IPS DF 6.9 (cell line): Measurements from ENCODE around the gene SLC25A52.
"Not testable (repeated sequence)": the region's sequence is repeated elsewhere in the genome, so short reads cannot be mapped to it uniquely, and the experiment has no call there.

Experiments
- DNase-seq: peaks from one replicate; pipeline ENCODE4 v3.0.0-alpha.2; 2013; ENCODE audit warnings: low read depth, low spot score
- H3K27ac ChIP-seq: one replicate; pipeline ENCODE4 v1.5.1; 2013; ENCODE audit warnings: low read length, control low read depth
- H3K27me3 ChIP-seq: 2 replicates; pipeline ENCODE4 v1.6.1; 2013; ENCODE audit warnings: mild to moderate bottlenecking, low read length; ENCODE audit not compliant: control insufficient read depth, insufficient read depth
- H3K36me3 ChIP-seq: 2 replicates; pipeline ENCODE4 v1.6.1; 2013; ENCODE audit warnings: low read length; ENCODE audit not compliant: control insufficient read depth, insufficient read depth
- H3K4me1 ChIP-seq: 2 replicates; pipeline ENCODE4 v1.6.1; 2013; ENCODE audit warnings: low read length; ENCODE audit not compliant: control insufficient read depth, insufficient read depth
- H3K4me3 ChIP-seq: 2 replicates; pipeline ENCODE4 v1.5.1; 2013; ENCODE audit warnings: mild to moderate bottlenecking, low read length
- H3K9me3 ChIP-seq: 2 replicates; pipeline ENCODE4 v1.6.1; 2013; ENCODE audit warnings: low read length, inconsistent platforms; ENCODE audit not compliant: control insufficient read depth, insufficient read depth
- WGBS: extraction: QIAGEN DNeasy Blood & Tissue Kit; methylation state at CpG from one replicate; pipeline ENCODE4 v1.1.7; 2013; ENCODE audit warnings: mixed read lengths, missing lambda C conversion rate; ENCODE audit not compliant: insufficient read length, insufficient coverage; 5-methylcytosine and 5-hydroxymethylcytosine counted together

The SLC25A52 gene

DNA sequence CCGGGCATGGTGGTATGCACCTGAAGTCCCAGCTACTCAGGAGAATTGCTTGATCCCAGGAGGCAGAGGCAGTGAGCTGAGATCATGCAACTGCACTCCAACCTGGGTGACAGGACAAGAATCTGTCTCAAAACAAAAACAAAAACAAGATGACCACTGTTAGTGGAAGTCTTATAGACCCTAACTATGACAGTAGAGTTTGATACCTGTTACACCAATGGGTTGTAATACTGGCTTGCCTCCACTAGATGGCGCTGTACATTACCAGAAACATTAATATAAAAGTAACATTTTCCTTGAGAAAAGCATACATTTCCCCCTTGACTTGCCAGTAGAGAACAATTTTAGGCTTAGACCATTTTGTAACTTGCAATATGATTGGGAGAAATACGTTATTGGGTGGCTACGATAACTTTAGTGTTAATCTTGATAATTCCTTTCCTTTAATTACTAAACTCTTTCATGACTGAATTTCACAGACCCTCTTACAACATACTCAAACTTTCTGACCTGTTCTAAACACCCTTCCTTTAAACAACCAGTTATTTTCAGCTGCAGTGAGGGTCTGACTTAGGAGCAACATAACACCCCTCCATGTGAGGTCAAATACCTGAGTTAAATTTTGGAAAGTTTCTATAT is 19.5 kb downstream of the SLC25A52 start:
- peak; percentile 41 for DNase-seq
- Histone ChIP-seq H3K27me3 (no peaks in the 10 kb centered on the region), H3K9me3 (no peaks in the 10 kb centered on the region; the same call in 1 of the 2 replicates)

DNA sequence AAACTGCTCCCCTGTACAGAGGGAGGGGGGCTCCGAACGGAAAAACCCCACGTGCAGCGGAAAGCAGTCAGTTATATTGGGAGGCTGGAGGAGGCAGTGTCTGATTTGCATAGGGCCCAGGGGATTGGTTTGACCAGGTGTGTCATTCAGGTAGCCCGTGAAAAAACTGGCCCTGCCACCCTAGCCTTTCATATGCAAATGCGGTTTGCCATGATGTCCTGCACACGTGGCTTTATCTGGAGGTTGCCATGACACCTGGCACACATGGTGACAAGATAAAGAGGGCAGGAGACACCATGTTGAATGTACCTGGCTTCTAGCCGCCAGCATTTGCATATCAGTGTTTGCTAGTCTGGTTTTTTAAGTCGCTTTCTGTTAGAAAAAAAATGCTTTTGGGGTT is 20.5 kb downstream of the SLC25A52 start:
- no peaks in the 10 kb centered on the region for H3K4me1 ChIP-seq
- H3K27ac ChIP-seq: no peak overlapping the region

More for the DNA sequence above, 19.5 kb downstream of the SLC25A52 start:
- no CpG with 5 or more reads among the region's 4 CpGs for WGBS
- no peaks in the 10 kb centered on the region; the same call in 1 of the 2 replicates for H3K4me1 ChIP-seq
- no peak overlapping the region for H3K4me3 ChIP-seq
- H3K36me3 ChIP-seq: no peaks in the 10 kb centered on the region
- H3K27ac ChIP-seq: no peak overlapping the region

DNA sequence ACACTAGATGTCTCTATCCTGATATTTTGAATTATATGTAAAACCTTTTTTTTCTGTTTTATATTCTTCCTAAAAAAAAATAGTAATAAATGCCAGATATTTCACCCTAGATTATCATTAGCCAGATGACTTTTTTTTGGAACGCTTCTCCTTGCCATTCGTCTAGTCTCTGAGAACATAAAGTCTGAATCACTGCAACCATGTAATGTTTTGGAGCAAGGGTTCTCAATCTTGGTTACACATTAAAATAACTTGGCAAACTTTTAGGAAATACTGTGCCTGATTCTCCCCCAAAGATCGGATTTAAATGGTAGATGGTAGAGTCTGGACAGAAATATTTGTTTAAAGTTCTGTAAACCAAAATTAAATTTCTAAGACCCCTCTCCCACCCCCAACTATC is 21.0 kb downstream of the SLC25A52 start:
- H3K4me1 ChIP-seq: no peaks in the 10 kb centered on the region
- no peak for DNase-seq
- H3K27me3 ChIP-seq: no peaks in the 10 kb centered on the region
- H3K4me3 ChIP-seq: no peak overlapping the region
- no peak overlapping the region for H3K27ac ChIP-seq
- no CpG with 5 or more reads among the region's 3 CpGs for WGBS
- H3K36me3 ChIP-seq: no peaks in the 10 kb centered on the region
- H3K9me3 ChIP-seq: no peaks in the 10 kb centered on the region; the same call in 1 of the 2 replicates

More for the DNA sequence above, 20.5 kb downstream of the SLC25A52 start:
- no peak for DNase-seq
- H3K36me3 ChIP-seq: no peaks in the 10 kb centered on the region
- no peaks in the 10 kb centered on the region for H3K27me3 ChIP-seq
- no CpG with 5 or more reads among the region's 9 CpGs for WGBS
- no peaks in the 10 kb centered on the region; the same call in 1 of the 2 replicates for H3K9me3 ChIP-seq
- H3K4me3 ChIP-seq: no peak overlapping the region

DNA sequence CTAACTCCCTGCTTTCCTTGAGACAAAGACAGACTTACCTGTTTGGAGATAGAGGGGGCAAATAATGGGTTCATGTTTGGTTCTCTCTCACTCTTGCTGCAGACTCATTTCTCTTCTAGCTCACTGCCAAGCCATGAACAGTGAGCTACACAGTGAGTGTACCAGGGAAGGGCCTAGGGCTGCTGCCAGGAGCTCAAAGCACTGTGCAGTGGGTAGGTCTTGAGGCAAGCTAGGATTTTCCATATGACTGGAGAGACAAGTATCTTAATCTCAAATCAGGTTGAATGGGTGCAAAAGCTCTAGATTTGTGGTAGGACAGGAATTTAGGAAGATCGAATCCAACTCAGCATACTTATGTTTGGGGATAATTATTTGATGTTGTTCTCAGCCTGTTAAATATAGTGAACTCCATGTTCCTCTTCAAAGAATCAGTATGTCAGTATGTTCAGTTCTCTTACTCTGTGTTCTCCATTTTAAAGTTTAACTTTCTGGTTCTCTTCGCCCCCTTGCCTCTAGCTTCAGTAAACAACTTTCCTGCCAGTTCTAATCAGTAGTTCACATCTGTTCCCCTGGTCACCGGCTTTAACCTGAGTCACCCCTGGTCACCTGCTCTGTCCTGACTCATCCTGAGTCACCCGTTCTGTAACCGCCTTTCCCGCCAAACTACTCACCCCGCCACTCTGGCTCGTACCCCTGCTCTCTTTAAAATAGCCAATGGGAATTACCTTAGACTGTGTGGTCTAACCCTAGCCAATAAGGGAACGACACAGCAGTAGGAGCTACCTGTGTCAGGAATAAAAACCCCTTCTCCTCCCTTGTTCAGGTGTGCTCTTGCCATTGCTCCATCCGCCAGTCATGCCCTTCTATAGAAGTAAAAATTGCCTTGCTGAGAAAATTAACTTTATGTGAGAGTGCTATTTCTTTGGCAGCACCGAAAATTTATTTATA is 21.9 kb downstream of the SLC25A52 start:
- Histone ChIP-seq H3K27ac (no peak overlapping the region), H3K9me3 (no peaks in the 10 kb centered on the region; the same call in 1 of the 2 replicates), H3K4me1 (no peaks in the 10 kb centered on the region), H3K36me3 (no peaks in the 10 kb centered on the region), H3K27me3 (no peaks in the 10 kb centered on the region), H3K4me3 (no peak overlapping the region)
- WGBS: no CpG with 5 or more reads among the region's 11 CpGs
- no peak for DNase-seq

DNA sequence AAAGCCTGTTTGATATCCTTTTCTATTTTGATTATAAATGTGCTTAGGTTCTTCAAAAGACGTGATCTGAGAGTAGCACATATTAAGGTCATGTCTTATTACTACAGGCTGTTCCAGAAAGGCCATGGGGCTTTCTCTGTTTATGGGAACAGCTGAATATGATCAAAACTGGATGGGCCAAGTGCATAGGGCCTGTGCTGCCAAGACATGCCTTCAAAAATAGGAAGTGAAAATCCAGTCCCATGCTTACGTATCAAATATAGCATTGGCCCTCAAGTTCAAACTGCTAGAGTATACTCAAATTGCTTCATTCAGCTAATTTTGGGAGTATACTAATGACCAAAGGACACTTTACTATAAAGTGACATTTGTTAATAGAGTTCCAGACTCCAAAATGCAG is 24.1 kb downstream of the SLC25A52 start:
- no peaks in the 10 kb centered on the region for H3K4me1 ChIP-seq
- H3K9me3 ChIP-seq: no peaks in the 10 kb centered on the region; the same call in 1 of the 2 replicates
- WGBS: no CpG with 5 or more reads among the region's 2 CpGs
- H3K36me3 ChIP-seq: no peaks in the 10 kb centered on the region
- no peaks in the 10 kb centered on the region for H3K27me3 ChIP-seq
- no peak for DNase-seq
- H3K4me3 ChIP-seq: no peak overlapping the region
- no peak overlapping the region for H3K27ac ChIP-seq

DNA sequence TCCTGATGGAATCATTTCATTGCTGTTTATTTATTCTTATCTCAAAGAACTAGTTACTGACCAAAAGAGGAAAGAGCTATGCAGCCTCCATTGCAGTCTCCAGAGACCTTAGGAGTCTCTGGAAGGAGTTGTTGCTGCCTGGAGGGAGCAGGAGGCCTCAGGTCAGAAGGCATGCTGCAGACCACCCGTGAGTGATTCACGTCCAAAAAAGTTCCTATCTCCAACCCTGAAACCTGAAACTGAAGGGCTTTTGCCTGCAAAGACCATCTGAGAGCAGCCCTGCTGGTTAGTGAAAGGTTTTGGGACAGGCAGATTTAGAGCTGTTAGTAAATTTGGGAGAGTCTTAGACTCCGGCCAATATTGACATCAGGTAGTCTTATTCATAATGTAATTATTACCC is 29.1 kb downstream of the SLC25A52 start:
- no peaks in the 10 kb centered on the region for H3K4me1 ChIP-seq
- no peaks in the 10 kb centered on the region for H3K9me3 ChIP-seq
- no peak overlapping the region for H3K4me3 ChIP-seq
- WGBS: no CpG with 5 or more reads among the region's 3 CpGs
- no peaks in the 10 kb centered on the region for H3K36me3 ChIP-seq
- no peaks in the 10 kb centered on the region for H3K27me3 ChIP-seq
- H3K27ac ChIP-seq: no peak overlapping the region
- no peak for DNase-seq

DNA sequence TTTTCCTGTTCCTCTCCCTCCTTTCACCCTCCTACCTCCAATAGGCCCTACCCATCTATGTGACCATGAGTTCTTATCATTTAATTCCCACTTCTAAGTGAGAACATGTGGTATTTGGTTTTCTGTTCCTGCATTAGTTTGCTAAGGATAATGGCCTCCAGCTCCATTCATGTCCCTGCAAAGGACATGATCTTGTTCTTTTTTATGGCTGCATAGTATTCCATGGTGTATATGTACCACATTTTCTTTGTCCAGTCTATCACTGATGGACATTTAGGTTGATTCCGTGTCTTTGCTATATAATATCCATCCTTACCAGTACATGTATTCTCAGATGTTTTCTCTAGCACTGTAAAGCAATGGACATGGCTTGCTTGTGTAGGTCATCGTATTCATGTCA is 31.5 kb downstream of the SLC25A52 start:
- no CpG with 5 or more reads among the region's 2 CpGs for WGBS
- not testable (repeated sequence) for H3K9me3 ChIP-seq, DNase-seq, H3K27me3 ChIP-seq, H3K27ac ChIP-seq, H3K36me3 ChIP-seq, H3K4me1 ChIP-seq, H3K4me3 ChIP-seq

DNA sequence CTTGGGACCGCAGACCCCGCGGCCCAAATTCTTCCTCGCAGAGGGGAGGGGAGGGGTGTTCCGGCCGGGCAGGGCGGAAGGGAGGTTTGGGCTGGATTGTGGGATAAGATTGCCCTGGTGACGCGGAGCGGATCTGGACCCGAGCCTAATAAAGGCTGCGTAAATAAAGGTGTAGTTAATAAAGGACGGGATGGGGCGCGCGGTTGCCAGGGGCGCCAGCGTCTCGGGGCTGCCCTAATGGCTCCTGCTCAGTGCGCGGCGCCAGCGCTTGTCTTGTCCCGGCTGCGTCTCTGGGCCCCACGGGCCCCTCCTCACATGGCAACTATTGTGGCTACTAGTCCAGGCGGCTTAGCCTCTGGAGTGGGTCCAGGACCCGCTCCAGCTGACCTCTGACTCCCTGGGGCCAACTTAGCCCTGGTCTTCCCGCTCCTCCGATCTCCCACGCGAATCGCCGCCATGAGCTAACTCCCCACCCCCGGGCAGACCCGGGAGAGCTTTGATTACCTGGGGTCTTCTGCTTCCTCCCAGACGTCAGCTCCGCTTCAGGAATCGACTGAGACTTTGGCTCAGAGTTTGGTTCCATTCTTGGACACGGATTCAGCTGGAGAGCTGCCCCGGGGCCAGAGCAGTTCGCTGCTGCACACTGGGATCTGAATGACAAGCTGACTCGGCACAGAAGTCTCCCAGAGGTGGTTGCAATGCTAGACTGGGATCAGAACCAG is 36.5 kb downstream of the SLC25A52 start:
- Histone ChIP-seq H3K27ac (no peak overlapping the region), H3K36me3 (no peaks in the 10 kb centered on the region), H3K9me3 (no peaks in the 10 kb centered on the region), H3K4me1 (no peaks in the 10 kb centered on the region), H3K27me3 (no peaks in the 10 kb centered on the region), H3K4me3 (no peak overlapping the region)
- DNase-seq: no peak
- WGBS: no CpG with 5 or more reads among the region's 43 CpGs

DNA sequence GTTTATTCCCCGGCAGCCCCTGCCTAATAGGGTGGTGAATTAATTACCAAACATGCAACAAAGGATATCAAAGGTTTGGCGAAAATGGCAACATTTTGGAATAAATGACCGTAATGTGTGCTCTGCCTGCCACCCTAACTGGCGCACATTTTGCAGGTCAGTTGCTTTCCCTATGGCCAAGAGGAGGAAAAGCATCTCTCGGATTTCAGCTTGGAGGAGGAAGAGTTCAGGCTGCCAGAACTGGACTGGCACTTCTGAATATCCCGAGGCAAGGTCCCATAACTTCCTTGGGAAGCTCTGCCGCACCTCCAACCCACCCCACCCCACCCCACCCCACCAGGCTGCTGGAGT is 37.1 kb downstream of the SLC25A52 start:
- H3K4me3 ChIP-seq: no peak overlapping the region
- no peak overlapping the region for H3K27ac ChIP-seq
- DNase-seq: no peak

DNA sequence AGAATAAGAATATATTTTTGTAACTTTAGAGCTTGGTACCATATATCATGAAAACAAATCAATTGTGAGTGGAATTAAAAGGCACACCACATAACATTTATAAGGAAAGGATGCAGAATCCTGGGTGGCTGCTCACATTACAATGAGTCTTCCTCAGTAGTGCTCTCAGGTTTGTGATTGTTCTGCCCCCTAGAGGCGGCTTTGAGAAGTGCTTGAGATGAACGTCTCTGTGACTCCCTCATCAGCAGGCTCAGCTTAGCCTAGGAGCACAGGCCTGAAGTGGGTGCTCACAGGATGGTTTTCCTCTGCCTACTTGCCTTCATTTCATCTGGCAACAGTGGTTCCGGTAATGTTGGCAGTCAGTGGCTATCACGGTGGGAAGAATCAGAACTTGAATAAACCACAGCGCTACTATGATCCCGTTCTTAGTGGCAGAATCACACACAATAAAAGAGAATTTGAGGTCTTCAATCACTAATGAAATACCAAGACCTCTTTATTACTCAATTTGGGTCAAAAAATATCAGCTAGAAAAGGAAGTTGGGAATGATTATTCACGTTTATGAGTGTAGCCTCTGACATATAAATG is 38.2 kb downstream of the SLC25A52 start:
- H3K4me1 ChIP-seq: no peaks in the 10 kb centered on the region
- no peaks in the 10 kb centered on the region for H3K9me3 ChIP-seq
- no peaks in the 10 kb centered on the region for H3K27me3 ChIP-seq
- no CpG with 5 or more reads among the region's 7 CpGs for WGBS
- no peak overlapping the region for H3K27ac ChIP-seq
- no peak overlapping the region for H3K4me3 ChIP-seq
- H3K36me3 ChIP-seq: no peaks in the 10 kb centered on the region
- peak; percentile 93 for DNase-seq

More for the DNA sequence above, 37.1 kb downstream of the SLC25A52 start:
- H3K4me1 ChIP-seq: no peaks in the 10 kb centered on the region
- H3K27me3 ChIP-seq: no peaks in the 10 kb centered on the region
- no CpG with 5 or more reads among the region's 7 CpGs for WGBS
- H3K36me3 ChIP-seq: no peaks in the 10 kb centered on the region
- H3K9me3 ChIP-seq: no peaks in the 10 kb centered on the region
